GM23248 (cell line): ENCODE measurements around the gene PRKAR1B. TPM values are rescaled to one million over a fixed set of nuclear protein-coding genes. Genes with fewer than 3 reads are reported as not detected.

ENCODE experiments used
- DNase-seq: peaks from one replicate; pipeline ENCODE4 v3.0.0-alpha.2; 2015
- H2AFZ ChIP-seq: fragments of 200-600 bp; sonication (generic); 2 replicates; pipeline ENCODE4 v1.6.1; 2016; ENCODE audit warnings: antibody characterized with exemption
- H3F3A ChIP-seq: fragments of 200-600 bp; sonication (generic); 2 replicates; pipeline ENCODE4 v1.6.1; 2016; ENCODE audit warnings: mild to moderate bottlenecking, antibody characterized with exemption, mixed run types; ENCODE audit not compliant: insufficient read depth
- H3K27ac ChIP-seq: fragments of 200-600 bp; sonication (generic); 2 replicates; pipeline ENCODE4 v1.5.1; 2016; ENCODE audit warnings: mild to moderate bottlenecking
- H3K27me3 ChIP-seq: fragments of 200-600 bp; sonication (generic); replicated peaks from 2 replicates; pipeline ENCODE4 v1.6.1; 2016; ENCODE audit warnings: mild to moderate bottlenecking; ENCODE audit not compliant: insufficient read depth
- H3K36me3 ChIP-seq: fragments of 200-600 bp; sonication (generic); 2 replicates; pipeline ENCODE4 v1.6.1; 2016; ENCODE audit warnings: low read depth, mild to moderate bottlenecking
- H3K4me1 ChIP-seq: fragments of 200-600 bp; sonication (generic); 2 replicates; pipeline ENCODE4 v1.6.1; 2016; ENCODE audit warnings: mild to moderate bottlenecking; ENCODE audit not compliant: insufficient read depth
- H3K4me2 ChIP-seq: fragments of 200-600 bp; sonication (generic); one replicate; pipeline ENCODE4 v1.6.1; 2016; ENCODE audit warnings: mild to moderate bottlenecking; ENCODE audit not compliant: unreplicated experiment
- H3K4me3 ChIP-seq: fragments of 200-600 bp; sonication (generic); 2 replicates; pipeline ENCODE4 v1.5.1; 2016; ENCODE audit warnings: mild to moderate bottlenecking
- H3K79me2 ChIP-seq: fragments of 200-600 bp; sonication (generic); 2 replicates; pipeline ENCODE4 v1.6.1; 2016; ENCODE audit warnings: mild to moderate bottlenecking; ENCODE audit not compliant: insufficient read depth
- H3K9ac ChIP-seq: fragments of 200-600 bp; sonication (generic); 2 replicates; pipeline ENCODE4 v1.6.1; 2016; ENCODE audit warnings: mild to moderate bottlenecking
- H3K9me2 ChIP-seq: fragments of 200-600 bp; sonication (generic); 2 replicates; pipeline ENCODE4 v1.6.1; 2016; ENCODE audit warnings: mixed run types, mild to moderate bottlenecking, moderate library complexity; ENCODE audit not compliant: insufficient read depth
- H3K9me3 ChIP-seq: fragments of 200-600 bp; sonication (generic); one replicate; pipeline ENCODE4 v1.6.1; 2017; ENCODE audit warnings: low read depth
- H4K20me1 ChIP-seq: fragments of 200-600 bp; sonication (generic); 2 replicates; pipeline ENCODE4 v1.6.0; 2016; ENCODE audit not compliant: insufficient read depth
- EZH2 ChIP-seq: fragments of 200-600 bp; sonication (generic); IDR thresholded peaks from 2 replicates; pipeline ENCODE4 v1.6.1; 2018; ENCODE audit warnings: antibody characterized with exemption, mild to moderate bottlenecking; ENCODE audit not compliant: insufficient read depth, poor library complexity, severe bottlenecking
- EZH2phosphoT487 ChIP-seq: fragments of 200-600 bp; sonication (generic); IDR thresholded peaks from 2 replicates; pipeline ENCODE4 v1.6.1; 2018; ENCODE audit warnings: antibody characterized with exemption, moderate library complexity, mild to moderate bottlenecking, low read depth; ENCODE audit not compliant: insufficient read depth
- WGBS, 2 experiments: methylation state at CpG; one replicate each; pipeline ENCODE4 v1.1.6; 2015 to 2017; ENCODE audit warnings: low lambda C conversion rate in 2 of 2, low coverage in 1 of 2; ENCODE audit errors: missing lambda C conversion rate in 2 of 2; 5-methylcytosine and 5-hydroxymethylcytosine counted together
- in situ Hi-C: fragments of 300-500 bp; cut with MboI; formaldehyde crosslinking; loops from 2 replicates; pipeline ENCODE4 v1.15.0; 2020
- polyA plus RNA-seq: library from polyadenylated mRNA; unstranded; fragments of >200 nt; fragmentation: Nextera tagmentation; extraction: Ambion mirVana; gene quantifications from 2 replicates; pipeline ENCODE4 v1.2.1, GENCODE V29; 2016
- total RNA-seq: library from RNA; depleted of rRNA; stranded (reverse); fragments of >200 nt; shearing (Covaris generic); gene quantifications from 2 replicates; pipeline ENCODE4 v1.2.3, GENCODE V29; 2014

PRKAR1B gene
- total and polyA plus RNA-seq, 2 experiments from 2014 or later: 10.2 to 12.9 TPM

- H3K27ac ChIP-seq: no peak overlapping the region
- DNase-seq: no peak
- H3K36me3 ChIP-seq: no peaks in the 10 kb centered on the region
- no peak overlapping the region for H3K4me2 ChIP-seq
- H3K27me3 ChIP-seq: no peaks in the 10 kb centered on the region
- WGBS, 2 experiments: 72 to 80% methylated on average over 6 of the region's 6 CpGs
- H3K4me1 ChIP-seq: no peaks in the 10 kb centered on the region
- TF ChIP-seq EZH2 (no peak), EZH2phosphoT487 (no peak)
- H3K9ac ChIP-seq: no peak overlapping the region
- no peaks in the 10 kb centered on the region for H3K9me3 ChIP-seq
- in situ Hi-C loops: no loop called here
- H3K4me3 ChIP-seq: no peak overlapping the region
- no peaks in the 10 kb centered on the region for H3F3A ChIP-seq
- H3K79me2 ChIP-seq: no peaks in the 10 kb centered on the region
- H3K9me2 ChIP-seq: no peaks in the 10 kb centered on the region
- H4K20me1 ChIP-seq: no peaks in the 10 kb centered on the region
- H2AFZ ChIP-seq: no peak overlapping the region
Observed at GRCh38 chr7:585873-586272, 141.2 kb downstream of the PRKAR1B start.

GRCh38 chr7:585229-585711 lies 141.8 kb downstream of the PRKAR1B start:
- Histone ChIP-seq H3K4me2 (no peak overlapping the region), H3K4me1 (no peaks in the 10 kb centered on the region), H3K27me3 (no peaks in the 10 kb centered on the region), H3K9ac (no peak overlapping the region), H2AFZ (no peak overlapping the region), H4K20me1 (no peaks in the 10 kb centered on the region), H3K9me3 (no peaks in the 10 kb centered on the region), H3K36me3 (no peaks in the 10 kb centered on the region), H3K9me2 (no peaks in the 10 kb centered on the region), H3K79me2 (no peaks in the 10 kb centered on the region), H3K27ac (no peak overlapping the region), H3K4me3 (no peak overlapping the region), H3F3A (no peaks in the 10 kb centered on the region)
- TF ChIP-seq EZH2: no peak
- TF ChIP-seq EZH2phosphoT487: no peak
- in situ Hi-C loops: no loop called here
- WGBS, 2 experiments: 85 to 90% methylated on average over 17 to 18 of the region's 18 CpGs
- DNase-seq: peak; percentile 10

GRCh38 chr7:584820-585219 lies 142.3 kb downstream of the PRKAR1B start:
- Histone ChIP-seq H2AFZ (no peak overlapping the region), H3K4me2 (no peak overlapping the region), H3K9ac (no peak overlapping the region), H3F3A (no peaks in the 10 kb centered on the region), H3K79me2 (no peaks in the 10 kb centered on the region), H3K4me1 (no peaks in the 10 kb centered on the region), H3K27me3 (no peaks in the 10 kb centered on the region), H3K9me2 (no peaks in the 10 kb centered on the region), H3K4me3 (no peak overlapping the region), H3K36me3 (no peaks in the 10 kb centered on the region), H3K27ac (no peak overlapping the region), H3K9me3 (no peaks in the 10 kb centered on the region), H4K20me1 (no peaks in the 10 kb centered on the region)
- DNase-seq: no peak
- no peak for TF ChIP-seq EZH2
- TF ChIP-seq EZH2phosphoT487: no peak
- in situ Hi-C loops: no loop called here
- 89 to 90% methylated on average over 12 of the region's 12 CpGs for WGBS, 2 experiments

GRCh38 chr7:584122-584465 lies 143.0 kb downstream of the PRKAR1B start:
- no peak overlapping the region for H3K27ac ChIP-seq
- H3K4me3 ChIP-seq: no peak overlapping the region
- no peak overlapping the region for H3K4me2 ChIP-seq
- H3K27me3 ChIP-seq: no peaks in the 10 kb centered on the region
- no peak overlapping the region for H2AFZ ChIP-seq
- no peak overlapping the region for H3K9ac ChIP-seq
- 77 to 78% methylated on average over 15 of the region's 15 CpGs for WGBS, 2 experiments
- in situ Hi-C loops: no loop called here
- DNase-seq: no peak
- H3K36me3 ChIP-seq: no peaks in the 10 kb centered on the region
- H3F3A ChIP-seq: no peaks in the 10 kb centered on the region
- no peaks in the 10 kb centered on the region for H3K9me2 ChIP-seq
- H3K9me3 ChIP-seq: no peaks in the 10 kb centered on the region
- no peaks in the 10 kb centered on the region for H4K20me1 ChIP-seq
- H3K4me1 ChIP-seq: no peaks in the 10 kb centered on the region
- no peaks in the 10 kb centered on the region for H3K79me2 ChIP-seq
- TF ChIP-seq EZH2 (no peak), EZH2phosphoT487 (no peak)
